ENCODE measurements around the gene SEC61B.
A peak's percentile ranks its signal among the peaks of the same experiment; 100 is the strongest.

SEC61B gene

GRCh38 chr9:99213197-99213596 lies 8.9 kb upstream of the SEC61B start:
- no peak for DNase-seq (ENCODE audit: low spot score)
- TF ChIP-seq CTCF (IDR thresholded peaks at IDR 0.05; ENCODE audit: extremely low read depth, missing control alignments), result no peak

GRCh38 chr9:99216073-99216472 lies 6.0 kb upstream of the SEC61B start:
- no peak for DNase-seq (ENCODE audit: low spot score)
- TF ChIP-seq CTCF (IDR thresholded peaks at IDR 0.05; ENCODE audit: extremely low read depth, missing control alignments), result no peak

GRCh38 chr9:99220011-99220410 lies 2.1 kb upstream of the SEC61B start:
- no peak for TF ChIP-seq CTCF (IDR thresholded peaks at IDR 0.05; ENCODE audit: extremely low read depth, missing control alignments)
- no peak for DNase-seq (ENCODE audit: low spot score)

GRCh38 chr9:99221266-99221620 lies 839 bp upstream of the SEC61B start:
- TF ChIP-seq CTCF (IDR thresholded peaks at IDR 0.05; ENCODE audit: extremely low read depth, missing control alignments), result no peak
- DNase-seq (ENCODE audit: low spot score), result no peak

- no peak for DNase-seq (ENCODE audit: low spot score)
- TF ChIP-seq CTCF (IDR thresholded peaks at IDR 0.05; ENCODE audit: extremely low read depth, missing control alignments), result no peak
Observed at GRCh38 chr9:99222416-99223270, 561 bp downstream of the SEC61B start.

- DNase-seq (ENCODE audit: low spot score), result peak; percentile 29
- TF ChIP-seq CTCF (IDR thresholded peaks at IDR 0.05; ENCODE audit: extremely low read depth, missing control alignments), result no peak
Observed at GRCh38 chr9:99224445-99224844, 2.4 kb downstream of the SEC61B start.

- TF ChIP-seq CTCF (IDR thresholded peaks at IDR 0.05; ENCODE audit: extremely low read depth, missing control alignments), result no peak
- no peak for DNase-seq (ENCODE audit: low spot score)
Observed at GRCh38 chr9:99226054-99226453, 4.0 kb downstream of the SEC61B start.

All from GM20000 (cell line).